Loucy (cell line): ENCODE results near the gene SETD2.

Experiments used
- H2AFZ ChIP-seq: fragments of 200-600 bp; sonication (generic); 2 replicates; pipeline ENCODE4 v1.6.0; 2016; ENCODE audit warnings: antibody characterized with exemption, mild to moderate bottlenecking, low read length, moderate library complexity
- H3F3A ChIP-seq: fragments of 200-600 bp; 2 replicates; pipeline ENCODE4 v1.6.0; 2016; ENCODE audit warnings: antibody characterized with exemption, low read depth, mild to moderate bottlenecking
- H3K27me3 ChIP-seq: fragments of 200-600 bp; sonication (generic); 2 replicates; pipeline ENCODE4 v1.6.1; 2014; ENCODE audit warnings: low read length, mild to moderate bottlenecking; ENCODE audit not compliant: insufficient read depth, poor library complexity, severe bottlenecking
- H3K36me3 ChIP-seq: fragments of 200-600 bp; sonication (generic); 2 replicates; pipeline ENCODE4 v1.6.1; 2016; ENCODE audit warnings: low read length; ENCODE audit not compliant: insufficient read depth
- H3K4me1 ChIP-seq: fragments of 200-600 bp; sonication (generic); 2 replicates; pipeline ENCODE4 v1.5.1; 2014; ENCODE audit warnings: low read length, mild to moderate bottlenecking; ENCODE audit not compliant: insufficient read depth, poor library complexity, severe bottlenecking
- H3K4me2 ChIP-seq: fragments of 200-600 bp; sonication (generic); 2 replicates; pipeline ENCODE4 v1.6.0; 2014; ENCODE audit warnings: antibody characterized with exemption, low read length, low read depth, mild to moderate bottlenecking; ENCODE audit not compliant: poor library complexity, severe bottlenecking
- H3K4me3 ChIP-seq: fragments of 200-600 bp; sonication (generic); 2 replicates; pipeline ENCODE4 v1.5.1; 2014; ENCODE audit warnings: low read length, mild to moderate bottlenecking, mixed read lengths; ENCODE audit not compliant: poor library complexity, severe bottlenecking
- H3K79me2 ChIP-seq: fragments of 200-600 bp; sonication (generic); 2 replicates; pipeline ENCODE4 v1.6.1; 2014; ENCODE audit warnings: low read length; ENCODE audit not compliant: insufficient read depth
- H3K9ac ChIP-seq: fragments of 200-600 bp; sonication (generic); 2 replicates; pipeline ENCODE4 v1.6.0; 2014; ENCODE audit warnings: mild to moderate bottlenecking, low read depth, low read length, moderate library complexity; ENCODE audit not compliant: poor library complexity, severe bottlenecking
- H3K9me2 ChIP-seq: fragments of 200-600 bp; sonication (generic); replicated peaks from 2 replicates; pipeline ENCODE4 v1.6.1; 2016; ENCODE audit warnings: low read depth, low read length, mixed read lengths
- H3K9me3 ChIP-seq: fragments of 200-600 bp; sonication (generic); 2 replicates; pipeline ENCODE4 v1.6.1; 2014; ENCODE audit warnings: mild to moderate bottlenecking, antibody characterized with exemption, low read length, low read depth; ENCODE audit not compliant: insufficient read depth
- H4K20me1 ChIP-seq: fragments of 200-600 bp; sonication (generic); 2 replicates; pipeline ENCODE4 v1.6.0; 2014; ENCODE audit warnings: antibody characterized with exemption, low read length, mild to moderate bottlenecking; ENCODE audit not compliant: insufficient read depth, poor library complexity, severe bottlenecking
- EZH2phosphoT487 ChIP-seq: fragments of 200-600 bp; IDR thresholded peaks from 2 replicates; pipeline ENCODE4 v1.6.1; 2018; ENCODE audit warnings: antibody characterized with exemption, mild to moderate bottlenecking, moderate library complexity, borderline replicate concordance
- TF ChIP-seq, protein P1 (sequence below): fragments of 200-600 bp; sonication (generic); conservative IDR thresholded peaks from 2 replicates; pipeline ENCODE4 v1.5.1; 2014; ENCODE audit warnings: mild to moderate bottlenecking, antibody characterized with exemption, low read length

Gene SETD2

DNA sequence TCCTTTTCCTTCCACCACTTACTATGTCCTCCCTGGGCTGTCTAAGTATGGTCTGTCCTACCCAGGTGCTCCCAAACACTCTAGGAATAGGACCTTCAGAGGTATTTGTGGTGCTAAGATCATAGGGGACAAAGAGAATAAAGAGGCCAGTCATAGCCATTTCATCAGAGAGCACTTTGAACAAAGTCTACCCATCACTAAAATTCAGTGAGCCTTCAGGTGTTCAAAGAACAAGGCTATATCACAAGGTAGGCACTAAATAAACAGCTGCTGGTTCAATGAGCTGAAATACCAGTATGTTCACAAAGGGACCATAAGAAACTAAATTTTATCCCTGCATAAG is 145.7 kb downstream of the SETD2 start:
- no peak for TF ChIP-seq EZH2phosphoT487
- TF ChIP-seq, protein P1, sequence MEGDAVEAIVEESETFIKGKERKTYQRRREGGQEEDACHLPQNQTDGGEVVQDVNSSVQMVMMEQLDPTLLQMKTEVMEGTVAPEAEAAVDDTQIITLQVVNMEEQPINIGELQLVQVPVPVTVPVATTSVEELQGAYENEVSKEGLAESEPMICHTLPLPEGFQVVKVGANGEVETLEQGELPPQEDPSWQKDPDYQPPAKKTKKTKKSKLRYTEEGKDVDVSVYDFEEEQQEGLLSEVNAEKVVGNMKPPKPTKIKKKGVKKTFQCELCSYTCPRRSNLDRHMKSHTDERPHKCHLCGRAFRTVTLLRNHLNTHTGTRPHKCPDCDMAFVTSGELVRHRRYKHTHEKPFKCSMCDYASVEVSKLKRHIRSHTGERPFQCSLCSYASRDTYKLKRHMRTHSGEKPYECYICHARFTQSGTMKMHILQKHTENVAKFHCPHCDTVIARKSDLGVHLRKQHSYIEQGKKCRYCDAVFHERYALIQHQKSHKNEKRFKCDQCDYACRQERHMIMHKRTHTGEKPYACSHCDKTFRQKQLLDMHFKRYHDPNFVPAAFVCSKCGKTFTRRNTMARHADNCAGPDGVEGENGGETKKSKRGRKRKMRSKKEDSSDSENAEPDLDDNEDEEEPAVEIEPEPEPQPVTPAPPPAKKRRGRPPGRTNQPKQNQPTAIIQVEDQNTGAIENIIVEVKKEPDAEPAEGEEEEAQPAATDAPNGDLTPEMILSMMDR: no peak
- Histone ChIP-seq H3F3A (peaks cover 40% of the 10 kb centered on the region), H3K9me2 (no peaks in the 10 kb centered on the region), H3K27me3 (no peaks in the 10 kb centered on the region), H3K36me3 (peaks cover 34% of the 10 kb centered on the region), H3K4me1 (peaks cover 93% of the 10 kb centered on the region), H2AFZ (no peak overlapping the region), H3K4me2 (peak overlapping the region; percentile 92), H3K9me3 (no peaks in the 10 kb centered on the region), H3K9ac (peak overlapping the region; percentile 83), H3K79me2 (peaks cover 51% of the 10 kb centered on the region), H3K4me3 (peak overlapping the region; percentile 72), H4K20me1 (no peaks in the 10 kb centered on the region)

DNA sequence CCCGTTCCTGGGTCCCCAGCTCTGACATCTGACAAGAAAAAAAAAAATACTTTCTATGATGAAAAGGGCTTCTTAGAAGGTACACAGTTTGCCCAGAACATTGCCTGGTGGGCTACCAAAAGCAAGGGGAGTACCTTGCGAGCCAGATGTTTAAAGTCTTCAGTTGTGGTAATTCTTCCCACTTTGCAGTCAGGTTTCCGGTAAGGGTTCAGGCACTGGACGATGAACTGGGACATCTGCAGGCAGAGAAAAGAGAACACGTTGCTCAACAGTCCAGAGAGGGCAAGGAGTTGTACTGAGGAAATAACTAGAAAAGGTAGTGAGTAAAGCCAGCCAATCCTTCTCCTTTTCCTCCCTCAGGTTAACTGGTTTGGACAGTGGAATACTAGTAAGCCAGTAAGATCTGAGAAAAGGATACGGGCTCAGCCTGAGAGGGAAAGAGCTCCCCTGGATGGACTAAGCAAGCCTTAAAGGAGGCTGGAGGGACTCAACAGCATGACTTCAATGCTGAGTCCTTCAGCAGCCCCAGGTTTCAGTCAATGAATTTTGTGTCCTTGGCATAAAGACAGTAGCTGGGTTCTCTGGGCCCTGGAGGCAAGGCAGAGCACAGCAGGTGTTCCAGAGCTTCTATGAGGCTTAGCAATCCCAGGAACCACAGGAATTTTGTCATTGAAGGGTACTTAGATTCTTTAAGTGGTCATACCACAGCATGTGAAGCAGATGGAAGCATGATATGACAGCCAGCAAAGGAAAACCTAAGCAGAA is 146.2 kb downstream of the SETD2 start:
- H3F3A ChIP-seq: peaks cover 40% of the 10 kb centered on the region
- H3K9ac ChIP-seq: peak overlapping the region; percentile 83
- H3K36me3 ChIP-seq: peaks cover 35% of the 10 kb centered on the region
- no peaks in the 10 kb centered on the region for H3K9me3 ChIP-seq
- H2AFZ ChIP-seq: no peak overlapping the region
- H4K20me1 ChIP-seq: no peaks in the 10 kb centered on the region
- peak overlapping the region; percentile 72 for H3K4me3 ChIP-seq
- H3K27me3 ChIP-seq: no peaks in the 10 kb centered on the region
- TF ChIP-seq, protein P1: no peak
- no peak for TF ChIP-seq EZH2phosphoT487
- H3K4me2 ChIP-seq: peak overlapping the region; percentile 92
- H3K79me2 ChIP-seq: peaks cover 45% of the 10 kb centered on the region
- no peaks in the 10 kb centered on the region for H3K9me2 ChIP-seq
- H3K4me1 ChIP-seq: peaks cover 95% of the 10 kb centered on the region

DNA sequence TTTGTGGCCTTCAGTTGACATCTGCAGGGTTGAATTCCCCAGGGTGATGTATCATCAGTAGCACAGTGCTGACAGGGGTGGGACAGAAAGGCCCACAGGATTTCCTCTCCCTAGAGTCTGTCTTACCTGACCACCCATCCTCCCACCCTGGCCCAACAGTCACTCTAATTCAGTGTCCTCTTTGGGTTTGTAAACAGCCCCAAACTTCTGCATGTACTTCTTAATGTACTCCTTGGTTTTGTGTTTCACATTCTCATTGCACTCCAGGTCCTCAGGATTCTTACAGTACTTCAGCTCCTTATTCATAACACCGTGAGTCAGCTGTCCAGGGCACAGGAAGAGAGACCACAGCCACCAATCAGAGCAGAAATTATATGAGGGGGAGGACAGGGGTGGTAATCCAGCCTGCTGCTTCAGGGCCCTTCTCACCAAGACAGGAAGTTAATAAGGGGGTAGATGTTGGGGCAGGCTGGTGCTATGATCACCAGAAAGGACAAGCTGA is 146.9 kb downstream of the SETD2 start:
- H3K4me1 ChIP-seq: peaks cover 88% of the 10 kb centered on the region
- H3K4me3 ChIP-seq: peak overlapping the region; percentile 72
- peaks cover 35% of the 10 kb centered on the region for H3K36me3 ChIP-seq
- TF ChIP-seq EZH2phosphoT487: no peak
- no peaks in the 10 kb centered on the region for H3K9me2 ChIP-seq
- no peaks in the 10 kb centered on the region for H4K20me1 ChIP-seq
- no peaks in the 10 kb centered on the region for H3K9me3 ChIP-seq
- H2AFZ ChIP-seq: no peak overlapping the region
- H3K9ac ChIP-seq: peak overlapping the region; percentile 83
- H3K79me2 ChIP-seq: peaks cover 38% of the 10 kb centered on the region
- H3K27me3 ChIP-seq: no peaks in the 10 kb centered on the region
- peak overlapping the region; percentile 92 for H3K4me2 ChIP-seq
- H3F3A ChIP-seq: peaks cover 40% of the 10 kb centered on the region
